NCI-H1930 (cell line): ENCODE data around the gene TPST2.
"Not testable (repeated sequence)": the region's sequence is repeated elsewhere in the genome, so short reads cannot be mapped to it uniquely, and the experiment has no call there.

Source experiments
- DNase-seq, 2 experiments: peaks; one replicate each; lab custom pipeline; 2025; lab: John Stamatoyannopoulos, UW

TPST2 gene

DNA sequence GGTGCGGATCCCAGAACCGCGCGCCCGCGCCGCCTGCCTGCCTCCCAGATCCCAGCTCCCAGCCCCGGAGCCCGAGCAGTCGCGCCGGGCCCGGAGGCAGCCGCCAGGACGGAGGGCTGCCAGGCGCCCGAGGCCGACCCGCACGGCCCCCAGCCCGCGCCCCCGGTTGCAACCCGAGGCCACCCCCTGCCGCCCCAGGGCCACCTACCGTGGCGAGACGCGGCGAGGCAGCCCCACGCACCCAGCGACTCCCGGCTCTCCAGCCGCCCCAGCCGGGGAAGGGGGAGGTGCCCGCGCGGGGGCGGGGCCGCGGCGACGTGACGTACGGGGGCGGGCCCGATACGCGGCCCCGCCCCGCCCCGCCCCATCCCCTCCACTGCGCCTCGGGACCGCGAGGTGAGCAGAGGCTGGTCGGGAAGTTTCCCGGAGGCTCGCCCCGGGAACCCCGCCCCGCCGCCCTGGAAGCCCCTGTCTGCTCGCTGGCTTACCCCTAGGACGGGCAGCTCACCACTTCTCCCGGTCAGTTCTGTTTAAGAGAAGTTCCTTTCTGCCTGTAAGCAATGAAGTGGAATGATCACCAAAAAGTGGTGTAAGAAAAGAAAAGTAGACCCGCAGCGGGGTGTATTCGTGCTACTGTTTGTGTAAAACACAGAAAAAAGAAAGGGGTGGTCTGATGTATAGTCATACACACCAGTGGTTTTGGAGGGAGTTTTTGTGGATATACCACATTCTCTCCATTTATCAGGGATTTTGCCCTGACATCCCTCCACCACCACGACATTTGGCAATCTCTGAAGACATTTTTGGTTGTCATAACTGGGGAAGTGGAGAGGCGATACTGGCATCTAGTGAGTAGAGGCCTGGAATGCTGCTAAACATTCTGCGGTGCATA, at the start of gene TPST2:
TPST2 (minus strand) TSS at position 288 of the 892 bp plus-strand sequence. CDS start 48,502 bp downstream, outside the sequence.
- peak; percentile 57 to 78 for DNase-seq

DNA sequence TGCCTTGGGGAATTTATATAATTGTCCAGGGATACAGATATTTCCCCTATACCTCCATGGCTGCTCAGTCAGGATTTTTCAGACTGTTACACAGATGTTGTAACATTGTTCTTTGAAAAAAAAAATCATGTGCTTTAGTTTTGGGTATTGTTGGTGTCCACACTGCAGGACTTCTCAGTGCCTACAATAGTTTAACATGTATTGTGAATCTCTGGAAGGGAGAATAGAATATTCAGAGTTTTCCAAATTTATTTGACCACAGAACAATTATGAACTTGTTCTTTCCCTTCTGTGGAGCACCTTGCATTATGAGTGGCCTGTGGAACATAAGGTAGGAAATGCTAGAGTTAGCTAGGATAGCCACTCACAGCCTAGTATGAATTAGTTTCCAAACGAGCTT, 46.4 kb upstream of the TPST2 start:
- DNase-seq: no peak

GRCh38 chr22:26635117-26635516, 45.2 kb upstream of the TPST2 start:
- no peak for DNase-seq

GRCh38 chr22:26634189-26634588, 44.3 kb upstream of the TPST2 start:
- DNase-seq: no peak

DNA sequence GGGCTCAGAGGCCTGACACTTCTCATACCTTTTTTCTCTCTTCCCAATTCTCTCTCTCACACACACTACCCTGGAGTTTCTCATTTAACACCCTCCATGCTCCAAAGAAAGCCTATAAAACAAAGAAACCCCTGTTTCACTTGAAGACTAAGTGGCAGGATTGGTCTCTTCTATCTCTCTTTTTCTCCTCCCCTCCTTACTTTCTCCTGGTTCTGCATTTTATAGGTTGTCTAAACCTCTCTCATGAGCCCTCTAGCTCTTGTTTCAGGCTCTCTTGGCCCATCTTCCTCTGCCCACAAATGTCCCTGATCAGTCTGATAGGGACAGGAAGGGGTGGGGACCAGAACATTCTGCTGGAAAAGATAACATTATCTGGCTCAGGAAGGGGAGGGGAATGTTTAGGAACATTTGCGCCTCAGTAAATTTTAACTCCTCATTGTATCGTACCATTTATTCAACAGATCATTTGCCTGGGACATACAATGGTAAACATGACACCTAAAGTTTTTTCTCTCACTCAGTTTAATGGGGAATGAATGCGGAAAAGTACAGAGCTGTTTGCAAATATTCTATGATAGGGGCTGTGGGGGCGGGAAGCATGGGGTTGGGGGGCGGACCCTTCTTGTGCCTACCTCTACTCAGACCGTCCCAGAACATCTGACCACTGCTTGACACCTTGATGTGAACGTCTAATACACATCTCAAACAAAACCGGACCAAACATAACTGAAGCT, 42.7 kb upstream of the TPST2 start:
- DNase-seq: no peak

GRCh38 chr22:26631282-26631681, 41.4 kb upstream of the TPST2 start:
- no peak for DNase-seq

DNA sequence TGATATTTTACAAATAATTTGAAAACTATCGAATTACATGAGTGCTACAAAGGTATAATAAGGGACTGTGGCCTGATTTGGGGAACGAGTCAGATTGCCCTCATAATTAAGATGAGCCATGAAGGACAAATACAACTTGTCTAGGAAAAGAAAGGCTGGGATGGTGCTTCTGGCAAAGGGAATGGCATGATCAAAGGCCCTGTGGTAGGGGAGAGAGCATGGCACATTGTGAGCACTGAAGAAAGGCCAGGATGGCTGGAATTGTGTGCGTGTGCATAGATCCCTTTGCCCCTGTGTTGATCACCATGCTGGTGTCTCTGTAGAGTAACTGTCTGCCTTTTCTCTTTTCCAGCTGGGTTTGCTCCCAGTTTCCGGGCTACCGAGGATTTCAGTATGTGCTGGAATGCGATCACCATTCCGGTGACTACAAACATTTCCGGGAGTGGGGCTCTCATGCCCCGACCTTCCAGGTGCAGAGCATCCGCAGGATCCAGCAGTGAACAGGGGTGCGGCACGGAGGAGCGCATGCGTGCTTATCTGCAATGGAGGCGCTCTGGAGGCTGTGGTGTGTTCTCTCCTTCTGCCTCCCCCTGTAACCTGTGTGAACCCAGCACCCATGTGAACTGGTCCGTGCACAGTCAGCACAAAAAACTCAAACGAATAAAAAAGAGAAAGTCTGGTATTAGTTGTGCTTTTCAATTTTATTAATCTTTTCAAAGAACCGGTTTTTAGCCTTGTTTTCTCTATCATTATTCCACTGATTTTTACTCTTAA, 40.2 kb upstream of the TPST2 start:
- no peak for DNase-seq

GRCh38 chr22:26624803-26625202, 34.9 kb upstream of the TPST2 start:
- DNase-seq: no peak

- no peak for DNase-seq
Observed at GRCh38 chr22:26623984-26624383, 34.1 kb upstream of the TPST2 start.

GRCh38 chr22:26621663-26622062, 31.7 kb upstream of the TPST2 start, which contains the start of gene CRYBA4:
TSS of gene CRYBA4 (plus strand) at chr22:26621963. CDS start at chr22:26622597, 634 bp downstream.
- DNase-seq: no peak

- DNase-seq: no peak
Observed at GRCh38 chr22:26620197-26620596, 30.3 kb upstream of the TPST2 start.

DNA sequence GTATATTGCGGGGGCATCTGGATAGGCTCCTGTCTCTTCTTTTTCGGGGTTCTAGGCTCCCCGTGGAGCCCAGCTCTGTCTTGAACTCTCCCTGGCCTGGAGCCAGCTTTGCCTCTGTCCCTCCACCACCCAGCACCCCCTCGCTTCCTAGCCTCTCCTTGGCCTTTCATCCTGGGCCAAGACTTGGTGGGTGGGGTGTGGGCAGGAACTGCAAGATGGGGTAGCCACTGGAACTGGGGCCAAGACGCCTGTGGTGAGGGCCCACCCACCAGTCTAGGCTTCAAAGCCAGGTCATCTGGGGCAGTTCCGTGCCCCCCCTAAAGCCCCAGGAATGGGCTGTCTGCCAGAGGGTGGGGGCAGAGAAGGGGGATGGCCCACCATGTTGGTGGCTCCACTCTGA, 29.6 kb upstream of the TPST2 start:
- DNase-seq: no peak

DNA sequence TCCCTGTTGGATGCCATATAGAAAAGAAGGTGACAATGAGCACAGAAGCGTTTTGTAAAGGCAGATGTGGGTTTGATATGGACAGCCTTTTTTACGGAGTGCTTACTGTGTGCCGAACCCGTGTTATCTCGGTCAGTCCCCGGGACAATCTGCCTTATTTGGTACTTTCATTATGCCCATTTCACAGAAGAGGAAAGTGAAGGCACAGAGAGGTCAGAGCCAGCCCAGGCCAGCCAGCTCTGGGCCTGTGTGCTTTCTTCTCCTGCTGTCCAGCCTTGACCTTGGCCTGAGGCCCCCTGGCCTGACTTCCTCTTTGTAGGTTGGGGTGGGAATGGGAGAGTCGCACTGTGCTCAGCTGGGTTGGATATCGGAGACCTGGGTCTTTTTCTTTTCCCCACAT, 28.5 kb upstream of the TPST2 start:
- DNase-seq: no peak

DNA sequence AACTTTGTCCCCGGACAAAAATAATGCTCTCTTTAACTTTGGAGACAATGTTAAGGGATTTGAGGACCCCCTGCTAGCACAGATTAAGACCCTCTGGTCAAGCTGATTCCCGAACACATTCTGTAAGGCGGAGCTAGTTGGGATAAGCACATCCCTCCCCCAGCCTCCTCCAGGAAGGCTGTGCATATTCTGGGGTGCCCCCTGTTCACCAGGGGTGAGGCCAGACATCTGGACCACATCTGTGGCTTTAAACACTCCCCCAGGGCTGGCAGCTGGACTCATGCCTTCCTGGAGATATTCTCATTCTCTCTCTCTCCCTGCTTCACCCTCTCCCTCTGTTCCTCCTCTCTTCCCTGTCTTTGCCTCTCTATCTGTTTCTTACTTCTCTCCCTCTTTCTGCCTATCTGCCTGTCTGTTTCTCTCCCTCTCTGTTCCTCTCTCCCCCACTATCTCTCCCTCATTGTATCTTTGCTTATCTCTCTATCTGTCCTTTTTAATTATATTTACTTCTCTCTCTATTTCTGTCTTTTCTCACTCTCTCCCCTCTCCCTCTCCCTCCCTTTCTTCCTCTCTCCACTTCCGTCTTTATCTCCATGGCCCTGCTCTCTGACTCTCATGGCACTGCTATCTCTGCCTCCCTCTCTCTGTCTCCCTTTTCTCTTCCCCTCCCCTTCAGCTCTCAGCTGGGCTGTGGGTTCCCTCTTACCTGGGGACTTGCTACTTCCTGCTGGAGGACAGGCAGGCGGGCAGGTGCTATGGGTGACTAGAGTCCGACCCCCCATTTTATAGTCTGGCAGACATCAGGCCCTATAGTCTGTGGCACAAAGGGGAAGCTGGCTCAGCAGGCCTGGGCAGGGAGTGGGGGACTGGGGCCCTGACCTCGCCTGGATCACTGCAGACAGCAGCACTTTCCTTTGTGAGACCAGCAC, 27.6 kb upstream of the TPST2 start, which contains the start of gene CRYBB1:
CRYBB1 (minus strand) TSS at position 757 of the 929 bp plus-strand sequence. CDS start 1,708 bp downstream, outside the sequence.
- DNase-seq: no peak

GRCh38 chr22:26616650-26617049, 26.7 kb upstream of the TPST2 start:
- no peak for DNase-seq

- no peak for DNase-seq
Observed at GRCh38 chr22:26615830-26616435, 26.0 kb upstream of the TPST2 start.

DNA sequence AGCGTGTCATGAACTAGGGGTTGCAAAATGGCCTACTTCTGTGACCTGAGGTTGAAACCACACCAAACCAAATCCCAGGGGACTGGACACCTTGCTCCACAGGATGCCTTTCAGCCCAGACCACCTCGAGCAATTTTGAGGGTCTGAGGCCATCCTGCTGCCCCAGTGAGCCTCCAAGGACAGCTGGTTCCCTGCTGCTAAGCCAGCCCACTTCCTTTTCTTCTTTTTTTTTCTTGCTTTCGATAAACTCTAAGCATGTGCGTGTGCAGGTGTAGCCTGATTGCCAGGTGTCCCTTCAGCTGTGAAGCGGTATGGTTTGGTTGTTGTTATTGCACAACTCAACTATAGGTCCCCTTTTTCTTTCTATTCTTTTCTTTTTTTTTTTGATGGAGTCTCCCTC, 25.2 kb upstream of the TPST2 start:
- DNase-seq: no peak

GRCh38 chr22:26614322-26614721, 24.4 kb upstream of the TPST2 start:
- DNase-seq: no peak

- not testable (repeated sequence) for DNase-seq
Observed at GRCh38 chr22:26613753-26614152, 23.8 kb upstream of the TPST2 start.

DNA sequence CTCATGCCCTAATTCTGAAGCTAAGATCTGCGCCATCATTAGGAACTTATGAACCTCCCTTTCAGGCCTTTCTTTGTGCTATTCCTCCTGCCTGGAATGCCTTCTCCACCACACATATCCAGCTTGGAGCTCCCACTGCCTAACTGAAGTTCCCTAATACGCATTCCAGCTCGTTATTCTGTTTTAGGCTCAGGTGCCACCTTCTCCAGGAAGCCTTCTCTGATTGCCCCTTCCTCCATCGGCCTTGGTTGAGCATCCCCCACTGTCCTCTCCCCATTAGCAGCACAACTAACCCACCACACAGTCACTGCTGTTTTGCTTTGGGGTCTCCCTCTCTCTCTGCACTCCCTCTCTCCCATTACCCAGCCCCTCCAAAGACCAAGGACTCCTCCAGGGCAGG, 22.7 kb upstream of the TPST2 start:
- DNase-seq: no peak

DNA sequence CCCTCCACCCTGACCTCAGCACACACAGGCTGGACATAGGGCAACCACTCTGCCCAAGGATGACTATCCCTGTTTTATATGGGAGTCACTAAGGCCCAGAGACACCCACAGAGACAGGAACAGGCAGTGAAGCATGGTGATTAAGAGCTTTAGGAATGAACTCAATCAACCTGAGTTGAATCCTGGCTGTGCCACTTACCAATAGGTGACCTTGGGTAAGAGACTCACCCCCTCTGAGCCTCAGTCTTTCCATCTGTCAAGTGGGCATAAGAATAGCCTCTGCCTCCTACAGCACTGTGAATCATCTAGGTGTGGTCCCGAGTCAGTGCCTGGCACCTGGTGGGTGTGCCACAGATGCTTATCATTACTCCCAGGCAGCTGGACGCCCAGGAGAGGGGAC, 21.1 kb upstream of the TPST2 start:
- no peak for DNase-seq
